Gastrocnemius medialis (tissue), 4 donors: ENCODE data around the gene KATNB1.

Source experiments
- CTCF ChIP-seq, 5 experiments: fragments of 450-650 bp in 3 of 5; fragments of 200-600 bp in 2 of 5; sonication (generic) in 2 of 5; IDR thresholded peaks in 4 of 5; conservative IDR thresholded peaks in 1 of 5; 1 replicate in 4 of 5; 2 replicates in 1 of 5; pipeline ENCODE4 v1.5.1; 2016 to 2019; ENCODE audit warnings: antibody characterized with exemption in 5 of 5, mild to moderate bottlenecking in 3 of 5, moderate library complexity in 3 of 5
- POLR2A ChIP-seq, 2 donors: fragments of 450-650 bp; IDR thresholded peaks; one replicate each; pipeline ENCODE4 v1.6.1; 2017; ENCODE audit warnings: antibody characterized with exemption in 2 of 2, mild to moderate bottlenecking in 2 of 2, moderate library complexity in 2 of 2

- TF ChIP-seq CTCF (IDR thresholded peaks at IDR 0.05 in 4 of 5, conservative IDR thresholded peaks at IDR 0.05 in 1 of 5) (no peak), POLR2A (IDR thresholded peaks at IDR 0.05) (no peak)
Measured at GRCh38 chr16:57744642-57744903, 9.0 kb downstream of the KATNB1 start.
